ENCODE data around the gene TPSG1. TPM values are rescaled to one million over a fixed set of nuclear protein-coding genes. Genes with fewer than 3 reads are reported as not detected.

TPSG1 gene
- total and polyA plus RNA-seq, 2 experiments from 2014 or later: 0.81 TPM; not detected in 1

DNA sequence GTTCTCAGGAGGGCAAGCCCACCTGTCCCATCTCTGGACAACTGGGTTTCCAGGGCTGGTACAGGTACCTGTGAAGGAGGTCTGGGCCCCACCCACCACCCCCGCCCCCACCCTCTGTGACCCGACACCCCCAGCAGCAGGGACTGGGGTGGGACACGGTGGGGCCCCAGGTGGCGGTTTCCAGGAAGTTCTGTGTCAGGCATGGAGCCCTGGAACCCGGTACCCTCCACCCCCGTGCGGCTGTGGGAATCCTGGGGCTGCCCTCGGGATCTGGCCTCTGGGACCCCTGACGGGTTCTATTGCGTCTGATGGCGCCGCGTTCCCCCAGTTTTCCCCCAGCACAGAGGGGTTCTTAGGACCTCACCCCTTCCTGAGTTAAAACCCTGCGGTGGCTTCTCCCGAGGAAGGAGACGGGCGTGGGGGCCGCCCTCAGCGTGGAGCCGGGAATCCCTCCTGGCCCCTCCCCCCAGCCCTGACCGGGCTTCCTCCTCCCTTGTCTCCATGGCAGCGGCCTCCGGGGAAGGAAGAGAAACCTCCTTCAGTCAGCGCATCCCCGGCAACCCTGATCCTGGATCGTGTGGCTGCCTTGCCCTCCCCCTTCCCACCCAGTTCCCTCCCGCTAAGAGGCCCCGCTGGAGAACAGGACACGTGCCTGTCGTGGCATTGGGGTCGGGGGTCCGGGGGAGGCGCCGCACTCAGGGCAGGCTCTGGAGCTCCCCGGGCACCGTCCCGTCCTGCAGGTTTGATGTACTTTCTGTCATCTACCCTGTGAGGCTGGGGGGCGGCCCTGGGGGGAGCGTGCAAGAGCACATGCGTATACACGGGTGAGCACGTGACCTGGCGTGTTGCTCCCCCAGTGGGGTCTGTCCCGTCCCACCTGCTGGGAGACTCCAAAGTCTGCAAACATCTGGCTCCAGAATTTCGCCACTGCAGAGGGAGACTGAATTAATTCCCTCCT lies 41.8 kb downstream of the TPSG1 start (continued):
- no peak for TF ChIP-seq ZNF331 (CRISPR knock-in tag; IDR thresholded peaks at IDR 0.05; ENCODE audit: low read depth)
- TF ChIP-seq STAT1 (IDR thresholded peaks at IDR 0.05; ENCODE audit: unreplicated experiment): no peak
- TF ChIP-seq, protein P1, sequence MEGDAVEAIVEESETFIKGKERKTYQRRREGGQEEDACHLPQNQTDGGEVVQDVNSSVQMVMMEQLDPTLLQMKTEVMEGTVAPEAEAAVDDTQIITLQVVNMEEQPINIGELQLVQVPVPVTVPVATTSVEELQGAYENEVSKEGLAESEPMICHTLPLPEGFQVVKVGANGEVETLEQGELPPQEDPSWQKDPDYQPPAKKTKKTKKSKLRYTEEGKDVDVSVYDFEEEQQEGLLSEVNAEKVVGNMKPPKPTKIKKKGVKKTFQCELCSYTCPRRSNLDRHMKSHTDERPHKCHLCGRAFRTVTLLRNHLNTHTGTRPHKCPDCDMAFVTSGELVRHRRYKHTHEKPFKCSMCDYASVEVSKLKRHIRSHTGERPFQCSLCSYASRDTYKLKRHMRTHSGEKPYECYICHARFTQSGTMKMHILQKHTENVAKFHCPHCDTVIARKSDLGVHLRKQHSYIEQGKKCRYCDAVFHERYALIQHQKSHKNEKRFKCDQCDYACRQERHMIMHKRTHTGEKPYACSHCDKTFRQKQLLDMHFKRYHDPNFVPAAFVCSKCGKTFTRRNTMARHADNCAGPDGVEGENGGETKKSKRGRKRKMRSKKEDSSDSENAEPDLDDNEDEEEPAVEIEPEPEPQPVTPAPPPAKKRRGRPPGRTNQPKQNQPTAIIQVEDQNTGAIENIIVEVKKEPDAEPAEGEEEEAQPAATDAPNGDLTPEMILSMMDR (conservative IDR thresholded peaks at IDR 0.05; ENCODE audit: low read depth in 2 of 2): no peak

DNA sequence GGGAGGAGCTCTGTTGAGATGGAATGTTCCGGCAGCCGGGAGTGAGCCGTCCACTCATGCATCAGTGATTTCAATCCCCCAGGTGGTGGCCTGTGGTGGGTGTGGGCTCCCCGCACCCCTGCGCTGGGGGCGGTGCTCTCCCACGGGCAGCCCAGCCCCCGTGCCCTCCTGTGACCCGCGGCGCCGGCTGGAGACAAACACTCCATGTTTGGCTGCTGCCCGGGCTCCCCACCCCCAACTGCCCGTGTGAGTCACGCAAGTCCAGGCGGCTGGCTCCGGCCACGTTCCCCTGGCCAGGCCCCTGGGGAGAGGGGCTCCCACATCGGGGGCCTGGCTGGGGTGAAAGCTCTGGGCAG lies 42.8 kb downstream of the TPSG1 start:
- H3K4me1 ChIP-seq (ENCODE audit: insufficient read depth): no peaks in the 10 kb centered on the region
- Mint-ChIP-seq H3K36me3 (ENCODE audit: low read depth) (no peaks in the 10 kb centered on the region), H3K4me3 (no peak overlapping the region), H3K4me1 (no peaks in the 10 kb centered on the region), H3K27me3 (ENCODE audit: insufficient read depth, low read depth, poor library complexity) (peaks cover 2% of the 10 kb centered on the region), H3K9me3 (no peaks in the 10 kb centered on the region), H3K27ac (no peak overlapping the region)
- H4K20me1 ChIP-seq (replicated peaks; ENCODE audit: insufficient read depth): no peaks in the 10 kb centered on the region; the same call in none of the 2 replicates
- no peaks in the 10 kb centered on the region for H3K9me2 ChIP-seq (ENCODE audit: insufficient read depth)
- no peak for ATAC-seq
- no peak overlapping the region for H3K4me3 ChIP-seq
- H3K27me3 ChIP-seq (ENCODE audit: insufficient read depth): no peaks in the 10 kb centered on the region
- no peak overlapping the region for H2AFZ ChIP-seq
- DNase-seq (ENCODE audit: low spot score): no peak
- no peaks in the 10 kb centered on the region for H3K36me3 ChIP-seq (ENCODE audit: insufficient read depth)
- H3K4me2 ChIP-seq: no peak overlapping the region
- H3F3A ChIP-seq (replicated peaks; ENCODE audit: low read depth): no peaks in the 10 kb centered on the region
- no peak overlapping the region for H3K27ac ChIP-seq (ENCODE audit: low read depth)
- no peaks in the 10 kb centered on the region for H3K79me2 ChIP-seq (replicated peaks; ENCODE audit: insufficient read depth)
- TF ChIP-seq JUNB (IDR thresholded peaks at IDR 0.05; ENCODE audit: unreplicated experiment) (no peak), ZNF114 (CRISPR knock-in tag; IDR thresholded peaks at IDR 0.05) (no peak), CREB1 (CRISPR knock-in tag; IDR thresholded peaks at IDR 0.05; ENCODE audit: low read depth) (no peak), ZNF331 (CRISPR knock-in tag; IDR thresholded peaks at IDR 0.05; ENCODE audit: low read depth) (no peak), EZH2phosphoT487 (IDR thresholded peaks at IDR 0.05; ENCODE audit: unreplicated experiment) (no peak), EZH2 (IDR thresholded peaks at IDR 0.05; ENCODE audit: low read depth, unreplicated experiment) (no peak), ETS1 (IDR thresholded peaks at IDR 0.05) (no peak), STAT1 (IDR thresholded peaks at IDR 0.05; ENCODE audit: unreplicated experiment) (no peak)
- TF ChIP-seq, protein P2, sequence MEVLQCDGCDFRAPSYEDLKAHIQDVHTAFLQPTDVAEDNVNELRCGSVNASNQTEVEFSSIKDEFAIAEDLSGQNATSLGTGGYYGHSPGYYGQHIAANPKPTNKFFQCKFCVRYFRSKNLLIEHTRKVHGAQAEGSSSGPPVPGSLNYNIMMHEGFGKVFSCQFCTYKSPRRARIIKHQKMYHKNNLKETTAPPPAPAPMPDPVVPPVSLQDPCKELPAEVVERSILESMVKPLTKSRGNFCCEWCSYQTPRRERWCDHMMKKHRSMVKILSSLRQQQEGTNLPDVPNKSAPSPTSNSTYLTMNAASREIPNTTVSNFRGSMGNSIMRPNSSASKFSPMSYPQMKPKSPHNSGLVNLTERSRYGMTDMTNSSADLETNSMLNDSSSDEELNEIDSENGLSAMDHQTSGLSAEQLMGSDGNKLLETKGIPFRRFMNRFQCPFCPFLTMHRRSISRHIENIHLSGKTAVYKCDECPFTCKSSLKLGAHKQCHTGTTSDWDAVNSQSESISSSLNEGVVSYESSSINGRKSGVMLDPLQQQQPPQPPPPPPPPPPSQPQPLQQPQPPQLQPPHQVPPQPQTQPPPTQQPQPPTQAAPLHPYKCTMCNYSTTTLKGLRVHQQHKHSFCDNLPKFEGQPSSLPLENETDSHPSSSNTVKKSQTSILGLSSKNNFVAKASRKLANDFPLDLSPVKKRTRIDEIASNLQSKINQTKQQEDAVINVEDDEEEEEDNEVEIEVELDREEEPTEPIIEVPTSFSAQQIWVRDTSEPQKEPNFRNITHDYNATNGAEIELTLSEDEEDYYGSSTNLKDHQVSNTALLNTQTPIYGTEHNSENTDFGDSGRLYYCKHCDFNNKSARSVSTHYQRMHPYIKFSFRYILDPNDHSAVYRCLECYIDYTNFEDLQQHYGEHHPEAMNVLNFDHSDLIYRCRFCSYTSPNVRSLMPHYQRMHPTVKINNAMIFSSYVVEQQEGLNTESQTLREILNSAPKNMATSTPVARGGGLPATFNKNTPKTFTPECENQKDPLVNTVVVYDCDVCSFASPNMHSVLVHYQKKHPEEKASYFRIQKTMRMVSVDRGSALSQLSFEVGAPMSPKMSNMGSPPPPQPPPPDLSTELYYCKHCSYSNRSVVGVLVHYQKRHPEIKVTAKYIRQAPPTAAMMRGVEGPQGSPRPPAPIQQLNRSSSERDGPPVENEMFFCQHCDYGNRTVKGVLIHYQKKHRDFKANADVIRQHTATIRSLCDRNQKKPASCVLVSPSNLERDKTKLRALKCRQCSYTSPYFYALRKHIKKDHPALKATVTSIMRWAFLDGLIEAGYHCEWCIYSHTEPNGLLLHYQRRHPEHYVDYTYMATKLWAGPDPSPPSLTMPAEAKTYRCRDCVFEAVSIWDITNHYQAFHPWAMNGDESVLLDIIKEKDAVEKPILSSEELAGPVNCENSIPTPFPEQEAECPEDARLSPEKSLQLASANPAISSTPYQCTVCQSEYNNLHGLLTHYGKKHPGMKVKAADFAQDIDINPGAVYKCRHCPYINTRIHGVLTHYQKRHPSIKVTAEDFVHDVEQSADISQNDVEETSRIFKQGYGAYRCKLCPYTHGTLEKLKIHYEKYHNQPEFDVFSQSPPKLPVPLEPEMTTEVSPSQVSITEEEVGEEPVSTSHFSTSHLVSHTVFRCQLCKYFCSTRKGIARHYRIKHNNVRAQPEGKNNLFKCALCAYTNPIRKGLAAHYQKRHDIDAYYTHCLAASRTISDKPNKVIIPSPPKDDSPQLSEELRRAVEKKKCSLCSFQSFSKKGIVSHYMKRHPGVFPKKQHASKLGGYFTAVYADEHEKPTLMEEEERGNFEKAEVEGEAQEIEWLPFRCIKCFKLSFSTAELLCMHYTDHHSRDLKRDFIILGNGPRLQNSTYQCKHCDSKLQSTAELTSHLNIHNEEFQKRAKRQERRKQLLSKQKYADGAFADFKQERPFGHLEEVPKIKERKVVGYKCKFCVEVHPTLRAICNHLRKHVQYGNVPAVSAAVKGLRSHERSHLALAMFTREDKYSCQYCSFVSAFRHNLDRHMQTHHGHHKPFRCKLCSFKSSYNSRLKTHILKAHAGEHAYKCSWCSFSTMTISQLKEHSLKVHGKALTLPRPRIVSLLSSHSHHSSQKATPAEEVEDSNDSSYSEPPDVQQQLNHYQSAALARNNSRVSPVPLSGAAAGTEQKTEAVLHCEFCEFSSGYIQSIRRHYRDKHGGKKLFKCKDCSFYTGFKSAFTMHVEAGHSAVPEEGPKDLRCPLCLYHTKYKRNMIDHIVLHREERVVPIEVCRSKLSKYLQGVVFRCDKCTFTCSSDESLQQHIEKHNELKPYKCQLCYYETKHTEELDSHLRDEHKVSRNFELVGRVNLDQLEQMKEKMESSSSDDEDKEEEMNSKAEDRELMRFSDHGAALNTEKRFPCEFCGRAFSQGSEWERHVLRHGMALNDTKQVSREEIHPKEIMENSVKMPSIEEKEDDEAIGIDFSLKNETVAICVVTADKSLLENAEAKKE (CRISPR knock-in tag; IDR thresholded peaks at IDR 0.05): no peak
- TF ChIP-seq, protein P1 (conservative IDR thresholded peaks at IDR 0.05; ENCODE audit: low read depth in 2 of 2): no peak

Data from GM23338 (cell line).